SK-N-SH treated with all-trans-retinoic acid at 6 μM for 48 hours (cell line): ENCODE measurements around the gene HSF4.

ENCODE experiments used
- ATAC-seq: fragments of 200-7000 bp; cut with Tn5 transposase; 3 replicates; pipeline ENCODE4 v1.9.1; 2020; ENCODE audit warnings: mild to moderate bottlenecking, moderate library complexity
- CREB5 ChIP-seq: fragments of 250-450 bp; sonication (Bioruptor Pico); IDR thresholded peaks from 2 replicates; pipeline ENCODE4 v1.5.1; 2020; ENCODE audit warnings: low read depth, mild to moderate bottlenecking, moderate library complexity
- CSDC2 ChIP-seq: fragments of 250-450 bp; sonication (Bioruptor Pico); IDR thresholded peaks from 2 replicates; pipeline ENCODE4 v1.5.0; 2020; ENCODE audit warnings: mild to moderate bottlenecking, moderate library complexity
- CSRNP3 ChIP-seq: fragments of 250-450 bp; sonication (Bioruptor Pico); IDR thresholded peaks from 2 replicates; pipeline ENCODE4 v1.5.1; 2021; ENCODE audit warnings: mild to moderate bottlenecking, moderate library complexity
- ESRRG ChIP-seq: fragments of 250-450 bp; sonication (Bioruptor Pico); IDR thresholded peaks from 2 replicates; pipeline ENCODE4 v1.6.1; 2021; ENCODE audit warnings: mild to moderate bottlenecking
- ISL1 ChIP-seq: fragments of 250-450 bp; sonication (Bioruptor Pico); IDR thresholded peaks from 2 replicates; pipeline ENCODE4 v2.1.2; 2022; ENCODE audit warnings: mild to moderate bottlenecking, moderate library complexity
- OSR1 ChIP-seq: fragments of 250-450 bp; sonication (Bioruptor Pico); IDR thresholded peaks from 2 replicates; pipeline ENCODE4 v1.8.0; 2022; ENCODE audit warnings: moderate library complexity, mild to moderate bottlenecking, inconsistent platforms
- PATZ1 ChIP-seq: fragments of 250-450 bp; sonication (Bioruptor Pico); IDR thresholded peaks from 2 replicates; pipeline ENCODE4 v1.8.0; 2020; ENCODE audit warnings: mild to moderate bottlenecking, moderate library complexity, borderline replicate concordance
- POU6F1 ChIP-seq: fragments of 250-450 bp; sonication (Bioruptor Pico); IDR thresholded peaks from 2 replicates; pipeline ENCODE4 v1.8.0; 2021; ENCODE audit warnings: low read depth, mild to moderate bottlenecking, moderate library complexity, borderline replicate concordance
- RARB ChIP-seq: fragments of 250-450 bp; sonication (Bioruptor Pico); IDR thresholded peaks from 2 replicates; pipeline ENCODE4 v1.8.0; 2021; ENCODE audit warnings: mild to moderate bottlenecking, moderate library complexity
- SNAI2 ChIP-seq: fragments of 250-450 bp; sonication (Bioruptor Pico); IDR thresholded peaks from 2 replicates; pipeline ENCODE4 v1.5.0; 2020; ENCODE audit warnings: mild to moderate bottlenecking, moderate library complexity
- TSHZ2 ChIP-seq: fragments of 250-450 bp; sonication (Bioruptor Pico); IDR thresholded peaks from 2 replicates; pipeline ENCODE4 v1.5.0; 2020; ENCODE audit warnings: mild to moderate bottlenecking, moderate library complexity
- ZC3H10 ChIP-seq: fragments of 250-450 bp; sonication (Bioruptor Pico); IDR thresholded peaks from 2 replicates; pipeline ENCODE4 v1.5.1; 2021; ENCODE audit warnings: mild to moderate bottlenecking, moderate library complexity
- ZFP3 ChIP-seq: fragments of 250-450 bp; sonication (Bioruptor Pico); IDR thresholded peaks from 2 replicates; pipeline ENCODE4 v1.5.0; 2020; ENCODE audit warnings: mild to moderate bottlenecking, moderate library complexity
- ZFP30 ChIP-seq: fragments of 450-650 bp; formaldehyde crosslinking; IDR thresholded peaks from 2 replicates; pipeline ENCODE4 v1.5.0; 2022; ENCODE audit warnings: mild to moderate bottlenecking, moderate library complexity
- ZNF565 ChIP-seq: fragments of 450-650 bp; formaldehyde crosslinking; conservative IDR thresholded peaks from 2 replicates; pipeline ENCODE4 v1.5.0; 2020; ENCODE audit warnings: low read depth, mild to moderate bottlenecking, moderate library complexity
- ZNF70 ChIP-seq: fragments of 450-650 bp; formaldehyde crosslinking; IDR thresholded peaks from 2 replicates; pipeline ENCODE4 v1.5.0; 2020; ENCODE audit warnings: mild to moderate bottlenecking, moderate library complexity

Gene HSF4

GRCh38 chr16:67148221-67148620, 16.3 kb upstream of the HSF4 start:
- no peak for TF ChIP-seq RARB (CRISPR knock-in tag)
- no peak for TF ChIP-seq OSR1
- no peak for TF ChIP-seq ESRRG
- TF ChIP-seq CSRNP3 (CRISPR knock-in tag), result no peak
- TF ChIP-seq ISL1 (CRISPR knock-in tag), result no peak
- TF ChIP-seq PATZ1 (CRISPR knock-in tag), result no peak
- TF ChIP-seq POU6F1 (CRISPR knock-in tag), result no peak
- no peak for TF ChIP-seq CSDC2
- TF ChIP-seq ZNF565, result no peak
- TF ChIP-seq ZNF70 (CRISPR knock-in tag), result no peak
- TF ChIP-seq CREB5 (CRISPR knock-in tag), result no peak
- ATAC-seq, result no peak

- TF ChIP-seq ISL1 (CRISPR knock-in tag) (no peak), ZFP3 (CRISPR knock-in tag) (no peak; the same call in 1 of the 2 replicates), OSR1 (no peak)
- no peak for ATAC-seq
Measured at GRCh38 chr16:67148656-67149275, 15.8 kb upstream of the HSF4 start.

GRCh38 chr16:67149276-67150046, 15.1 kb upstream of the HSF4 start:
- no peak for TF ChIP-seq SNAI2
- TF ChIP-seq ZFP3 (CRISPR knock-in tag), result peak; percentile 86; the same call in 1 of the 2 replicates
- no peak for TF ChIP-seq ZFP30 (CRISPR knock-in tag)
- no peak for TF ChIP-seq TSHZ2 (CRISPR knock-in tag)
- no peak for TF ChIP-seq ZC3H10
- no peak for TF ChIP-seq ISL1 (CRISPR knock-in tag)
- TF ChIP-seq CSRNP3 (CRISPR knock-in tag), result no peak

More at GRCh38 chr16:67149276-67150046, 15.1 kb upstream of the HSF4 start:
- ATAC-seq, result no peak
